GM18517 (cell line): Measurements from ENCODE around the gene CGB7.

Experiments used
- ATAC-seq: cut with Tn5 transposase; IDR thresholded peaks from one replicate; pipeline ENCODE4 v1.9.1; 2021; ENCODE audit warnings: mild to moderate bottlenecking, moderate library complexity; ENCODE audit not compliant: unreplicated experiment

CGB7 gene

DNA sequence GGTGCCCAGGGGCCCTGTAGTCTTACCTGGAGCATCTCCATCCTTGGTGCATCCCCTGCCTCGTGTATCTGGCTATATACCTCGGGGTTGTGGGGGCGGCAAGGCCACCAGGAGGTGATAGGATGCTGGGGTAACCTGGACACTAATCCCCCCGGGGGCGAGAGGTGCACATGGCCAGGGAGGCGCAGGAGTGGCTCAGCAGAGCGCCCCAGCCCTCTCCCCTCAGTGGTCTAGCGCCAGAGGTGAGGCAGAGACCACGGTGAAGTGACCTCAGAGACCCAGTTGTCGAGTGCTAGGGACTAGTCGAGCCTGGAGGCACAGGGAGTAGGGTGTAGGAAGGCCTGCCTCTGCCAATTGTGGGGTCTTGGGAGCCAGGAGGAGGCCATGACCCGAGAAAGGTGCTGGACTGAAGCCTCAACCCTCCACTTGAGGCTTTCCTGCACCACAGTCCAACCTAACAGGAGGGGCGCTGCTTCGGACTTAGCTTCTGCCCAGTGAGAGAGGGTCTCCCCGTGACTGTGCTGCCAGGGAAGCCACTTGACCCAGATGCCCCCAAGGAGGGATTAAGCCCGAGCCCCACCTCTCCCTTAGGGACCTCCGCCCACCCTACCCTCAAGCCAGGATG, 40.4 kb downstream of the CGB7 start, which contains the start of gene LHB:
Gene LHB, minus strand, starts transcription at position 51 of the 625 bp plus-strand sequence. Its CDS starts 10 bp downstream, at position 41.
- no peak for ATAC-seq

DNA sequence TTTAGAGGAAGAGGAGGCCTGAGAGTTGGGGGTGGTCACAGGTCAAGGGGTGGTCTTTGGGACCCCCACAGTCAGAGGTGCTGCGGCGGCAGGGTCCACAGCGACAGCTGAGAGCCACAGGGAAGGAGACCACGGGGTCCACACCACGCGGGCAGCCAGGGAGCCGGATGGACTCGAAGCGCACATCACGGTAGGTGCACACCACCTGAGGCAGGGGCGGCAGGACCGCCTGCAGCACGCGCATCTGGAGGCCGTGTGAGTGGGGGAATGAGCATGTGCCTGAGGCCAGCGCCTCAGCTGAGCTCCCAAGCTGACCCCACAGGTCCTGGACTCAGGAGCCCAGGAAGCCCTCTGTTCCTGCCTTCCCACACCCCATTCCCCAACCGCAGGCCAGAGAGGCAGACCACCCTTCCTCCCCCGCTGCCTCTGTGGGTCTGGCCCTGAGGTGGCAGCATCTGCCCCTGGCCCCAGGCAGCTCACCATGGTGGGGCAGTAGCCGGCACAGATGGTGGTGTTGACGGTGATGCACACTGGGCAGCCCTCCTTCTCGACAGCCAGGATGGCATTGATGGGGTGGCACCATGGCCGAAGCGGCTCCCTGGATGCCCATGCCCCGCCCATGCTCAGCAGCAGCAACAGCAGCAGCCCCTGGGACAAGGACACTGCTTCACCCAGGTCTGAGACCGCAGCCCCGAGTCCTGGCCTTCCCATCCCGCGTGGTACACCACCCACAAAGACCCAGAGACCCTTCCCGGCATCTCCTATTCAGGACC, 41.3 kb downstream of the CGB7 start:
- no peak for ATAC-seq

DNA sequence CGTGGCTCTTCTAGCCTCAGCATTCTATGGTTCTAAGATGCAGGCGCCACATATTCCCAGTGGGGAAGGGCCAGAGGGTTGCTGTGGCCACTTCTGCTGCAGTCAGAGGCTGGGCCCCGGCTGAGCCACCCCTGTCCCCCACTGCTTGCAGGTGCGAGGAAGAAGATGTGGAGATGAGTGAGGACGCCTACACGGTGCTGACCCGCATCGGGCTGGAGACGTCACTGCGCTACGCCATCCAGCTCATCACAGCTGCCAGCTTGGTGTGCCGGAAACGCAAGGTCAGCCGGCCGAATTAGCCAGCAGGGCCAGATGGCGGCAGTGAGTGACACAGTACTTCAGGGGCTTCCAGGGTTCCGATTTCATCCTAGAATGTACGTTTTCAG, 42.7 kb downstream of the CGB7 start:
- no peak for ATAC-seq

DNA sequence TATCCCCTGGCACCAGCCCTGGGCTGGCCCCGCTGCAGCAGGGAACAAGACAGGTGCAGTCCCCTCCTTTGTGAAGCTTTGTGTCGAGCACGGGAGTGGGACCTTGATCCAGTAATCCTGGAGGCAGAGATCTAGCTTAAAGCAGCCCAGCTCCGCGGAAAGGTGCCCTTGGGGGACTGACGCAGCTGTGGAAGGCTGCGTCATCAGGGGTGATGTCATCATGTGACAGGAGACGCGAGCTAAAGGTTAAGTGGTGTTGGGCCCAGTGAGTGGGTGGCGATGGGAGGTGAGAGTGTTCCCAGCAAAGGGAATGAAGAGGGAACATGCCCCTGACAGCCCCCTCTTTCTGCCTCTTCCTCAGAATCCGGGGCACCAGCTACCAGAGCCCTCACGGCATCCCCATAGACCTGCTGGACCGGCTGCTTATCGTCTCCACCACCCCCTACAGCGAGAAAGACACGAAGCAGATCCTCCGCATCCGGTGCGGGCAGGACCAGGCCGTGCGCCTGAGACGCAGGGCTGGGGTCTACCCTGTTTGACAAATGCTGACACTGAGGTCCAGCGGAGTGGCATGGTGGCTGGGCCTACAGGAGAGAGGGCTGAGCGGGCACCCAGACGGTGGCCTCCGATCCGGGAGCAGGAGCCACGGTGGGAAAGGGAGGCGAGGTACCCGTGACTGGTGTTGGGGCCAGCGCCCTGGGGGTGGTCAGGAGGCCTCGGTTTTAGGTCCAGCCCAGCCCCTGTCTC, 43.3 kb downstream of the CGB7 start:
- no peak for ATAC-seq

DNA sequence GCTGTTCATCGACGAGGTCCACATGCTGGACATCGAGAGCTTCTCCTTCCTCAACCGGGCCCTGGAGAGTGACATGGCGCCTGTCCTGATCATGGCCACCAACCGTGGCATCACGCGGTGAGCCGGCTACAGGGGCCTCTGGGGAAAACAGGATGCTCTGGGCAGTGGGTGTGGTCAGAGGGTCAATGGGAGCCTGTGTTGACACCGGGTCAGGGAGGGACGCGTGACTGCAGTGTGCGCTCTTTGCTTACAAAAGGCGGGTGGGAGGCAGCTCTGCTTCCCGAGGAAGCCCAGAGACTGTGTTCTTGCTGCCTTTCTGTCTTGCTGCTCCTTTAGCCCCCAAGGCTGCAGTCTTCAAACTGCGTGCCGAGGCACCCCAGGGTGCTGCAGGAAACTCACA, 46.4 kb downstream of the CGB7 start:
- no peak for ATAC-seq

DNA sequence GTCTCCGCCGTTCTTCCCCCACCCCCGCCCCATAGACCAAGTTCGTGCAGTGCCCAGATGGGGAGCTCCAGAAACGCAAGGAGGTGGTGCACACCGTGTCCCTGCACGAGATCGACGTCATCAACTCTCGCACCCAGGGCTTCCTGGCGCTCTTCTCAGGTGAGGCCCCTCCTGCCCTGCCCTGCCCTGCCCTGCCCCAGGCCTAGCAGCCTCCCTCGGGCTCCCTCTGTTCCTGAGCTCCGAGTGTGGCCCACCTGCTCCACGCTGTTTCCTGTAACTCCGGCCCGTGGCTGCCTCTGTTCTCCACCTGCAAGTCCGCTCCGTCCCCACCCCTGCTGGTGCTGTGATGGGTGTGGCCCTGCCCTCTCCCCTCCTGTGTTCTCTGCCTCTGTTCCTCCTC, 47.1 kb downstream of the CGB7 start:
- no peak for ATAC-seq

DNA sequence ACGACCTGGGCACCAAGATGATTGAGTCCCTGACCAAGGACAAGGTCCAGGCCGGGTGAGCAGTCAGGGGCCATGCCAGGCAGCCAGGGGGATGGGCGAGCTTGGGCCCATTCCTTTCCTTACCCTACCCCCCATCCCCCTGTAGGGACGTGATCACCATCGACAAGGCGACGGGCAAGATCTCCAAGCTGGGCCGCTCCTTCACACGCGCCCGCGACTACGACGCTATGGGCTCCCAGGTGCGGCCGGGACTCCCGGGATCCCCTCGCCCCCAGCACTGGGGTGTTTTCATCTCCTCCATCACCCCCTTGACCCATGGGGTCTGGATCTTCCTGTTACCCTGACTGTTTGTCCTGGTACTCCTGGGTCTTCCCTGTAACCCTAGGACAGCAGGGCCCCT, 47.7 kb downstream of the CGB7 start:
- no peak for ATAC-seq

DNA sequence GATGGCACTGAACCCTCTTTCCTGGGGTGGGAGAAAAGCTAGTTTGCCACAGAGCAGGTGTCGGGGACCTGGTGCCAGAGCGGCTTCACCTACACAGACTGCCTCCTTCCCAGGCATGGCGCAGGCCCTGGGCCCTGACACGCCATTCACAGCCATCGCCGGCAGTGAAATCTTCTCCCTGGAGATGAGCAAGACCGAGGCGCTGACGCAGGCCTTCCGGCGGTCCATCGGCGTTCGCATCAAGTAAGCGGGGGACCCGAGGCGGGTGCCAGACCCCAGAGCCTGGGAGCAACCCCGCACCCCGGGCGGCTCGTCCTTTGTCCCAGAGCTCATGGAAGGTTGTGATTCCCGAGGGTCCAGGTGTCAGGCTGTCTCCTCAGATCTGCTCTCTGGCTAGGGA, 50.6 kb downstream of the CGB7 start:
- ATAC-seq, result no peak

DNA sequence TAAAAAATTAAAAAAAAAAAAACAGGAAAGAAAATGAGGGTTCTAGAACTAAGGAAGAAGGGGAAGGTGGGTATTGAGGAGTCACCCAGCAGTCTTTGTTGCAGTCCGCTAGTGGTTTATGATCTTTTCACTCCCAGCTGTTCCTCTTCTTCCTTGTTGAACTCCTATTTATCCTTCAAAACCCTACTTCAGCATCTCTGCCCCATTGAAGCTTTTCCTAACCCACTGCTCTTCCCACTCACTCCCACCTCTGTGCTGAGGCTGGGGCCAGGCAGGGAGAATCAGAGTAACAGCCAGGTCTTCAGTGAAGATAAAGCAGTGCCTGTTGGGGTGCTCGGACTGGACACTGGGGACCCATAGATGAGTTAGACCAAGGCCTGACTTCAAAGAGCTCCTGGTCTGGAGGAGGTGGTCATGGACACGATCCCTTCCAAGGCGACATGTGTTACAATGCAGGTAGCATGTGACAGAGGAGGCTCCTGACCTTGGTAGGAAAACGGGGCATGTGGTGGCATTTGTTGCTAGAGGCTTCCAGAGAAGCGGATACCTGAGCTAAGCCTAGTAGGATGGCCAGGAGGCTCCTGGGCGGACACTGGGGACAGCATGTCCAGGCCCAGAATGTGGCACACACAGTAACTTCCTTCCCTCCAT, 52.5 kb downstream of the CGB7 start:
- no peak for ATAC-seq
